Hematopoietic multipotent progenitor cell treated with erythropoietin and hydrocortisone succinate and interleukin-3 and kit ligand, for 15 days (in vitro differentiated cells): ENCODE measurements around the gene PRKG1.

Source experiments
- DNase-seq: peaks from one replicate; pipeline ENCODE4 v3.0.0-alpha.2; 2015; ENCODE audit warnings: low spot score

The PRKG1 gene

DNA sequence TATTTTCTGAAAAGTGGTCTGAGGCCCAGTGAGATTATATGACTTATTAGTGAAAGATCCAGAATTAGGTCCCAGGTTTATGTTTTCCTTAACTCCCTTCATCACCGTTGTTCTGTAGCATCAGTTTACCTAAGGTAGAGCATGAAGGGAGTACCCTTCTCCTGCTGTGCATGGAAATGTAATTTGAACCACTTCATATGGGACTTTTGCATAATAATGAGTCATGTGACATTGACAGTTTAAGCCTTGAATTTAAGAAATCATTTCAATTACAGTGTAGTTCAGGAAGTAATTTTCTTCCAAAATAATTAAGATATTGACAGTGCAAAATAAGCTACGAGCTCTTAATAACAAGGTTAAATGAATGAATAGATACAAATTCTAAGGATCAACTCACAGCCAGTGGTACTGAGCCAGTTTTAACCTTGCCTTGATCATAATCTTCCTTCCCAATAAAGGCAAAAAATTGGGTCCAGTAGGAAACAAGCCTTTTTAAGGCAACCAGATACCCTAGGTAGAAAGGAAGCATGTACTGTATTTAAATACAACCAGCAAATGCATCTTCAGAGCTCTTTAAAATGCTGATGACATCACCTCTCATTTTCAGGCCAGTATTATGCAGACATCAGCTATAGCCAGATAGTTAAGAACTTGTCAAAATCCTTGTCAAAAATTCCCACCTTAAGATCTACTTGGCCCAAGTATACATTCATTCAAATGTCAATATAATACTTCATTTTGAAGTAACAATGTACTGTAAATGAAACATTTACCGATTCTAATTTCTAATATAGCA, 1191.0 kb downstream of the PRKG1 start:
- no peak for DNase-seq

DNA sequence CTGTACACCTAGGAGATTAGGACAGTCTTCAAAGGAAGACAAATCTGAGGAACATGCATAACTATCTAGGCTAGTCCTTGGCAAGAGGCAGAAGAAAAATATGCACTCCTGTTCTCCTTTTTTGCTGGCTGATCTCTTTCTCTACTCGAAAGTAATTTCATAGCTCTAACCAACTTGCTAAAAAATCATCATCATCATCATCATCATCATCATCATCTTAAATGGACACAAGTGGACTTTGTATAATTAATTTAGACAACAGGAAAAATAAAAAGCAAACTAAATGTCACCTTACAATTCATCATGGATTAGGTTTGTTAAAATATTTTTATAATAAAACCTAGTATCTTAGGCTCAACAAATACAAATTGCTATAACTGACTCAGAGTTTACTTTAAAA, 1192.6 kb downstream of the PRKG1 start:
- no peak for DNase-seq

DNA sequence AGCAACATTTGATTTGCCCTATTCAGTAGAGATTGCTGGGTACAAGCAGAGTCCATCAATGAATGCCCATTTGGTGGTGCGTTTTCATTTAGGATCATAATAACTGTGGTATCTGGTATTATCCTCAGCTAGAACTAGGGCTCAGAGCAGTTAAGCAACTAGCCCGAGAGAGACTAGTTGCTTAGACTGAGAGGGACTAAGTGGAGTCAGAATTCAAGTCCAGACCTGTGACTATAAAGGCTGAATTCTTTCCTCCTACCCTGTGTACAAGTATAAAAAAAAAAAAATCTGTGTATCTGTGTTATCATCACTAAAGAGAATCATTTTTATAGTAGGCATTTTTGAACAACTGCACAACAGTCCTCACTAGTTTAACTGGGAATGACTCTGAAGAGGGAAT, 1194.5 kb downstream of the PRKG1 start:
- no peak for DNase-seq

DNA sequence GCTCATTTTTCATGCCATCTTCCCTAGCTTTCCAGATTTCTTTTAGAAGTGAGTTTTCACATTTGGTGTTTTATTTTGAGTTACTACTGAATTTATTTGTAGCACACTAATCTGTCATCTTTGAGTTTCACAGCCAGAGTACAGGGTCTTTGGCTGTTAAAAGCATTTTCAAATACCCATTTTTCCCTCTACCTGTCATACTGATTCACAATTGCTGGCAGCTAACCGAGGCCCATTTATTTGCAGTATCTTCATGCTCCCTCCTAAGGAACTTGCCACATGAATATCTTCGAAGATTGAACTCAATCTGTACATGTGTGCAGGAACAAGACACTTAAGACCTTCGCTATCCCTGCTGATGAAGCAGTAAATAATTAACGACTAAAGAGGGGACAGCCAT, 1194.9 kb downstream of the PRKG1 start:
- DNase-seq = no peak

DNA sequence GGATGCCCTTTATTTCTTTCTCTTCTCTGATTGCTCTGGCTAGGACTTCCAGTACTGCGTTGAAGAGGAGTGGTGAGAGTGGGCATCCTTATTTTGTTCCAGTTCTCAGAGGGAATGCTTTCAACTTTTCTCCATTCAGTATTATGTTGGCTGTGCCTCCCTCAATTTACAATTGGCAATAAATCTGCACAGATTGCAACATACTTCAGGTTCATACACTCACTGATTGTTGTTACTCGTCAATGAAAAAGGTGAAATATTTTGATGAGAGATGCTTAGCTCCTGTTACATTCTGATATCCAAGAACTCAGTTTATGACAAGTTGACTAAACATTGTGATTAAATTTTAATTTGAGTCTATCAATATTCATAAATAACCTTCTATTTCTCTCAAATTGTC, 1201.9 kb downstream of the PRKG1 start:
- no peak for DNase-seq

DNA sequence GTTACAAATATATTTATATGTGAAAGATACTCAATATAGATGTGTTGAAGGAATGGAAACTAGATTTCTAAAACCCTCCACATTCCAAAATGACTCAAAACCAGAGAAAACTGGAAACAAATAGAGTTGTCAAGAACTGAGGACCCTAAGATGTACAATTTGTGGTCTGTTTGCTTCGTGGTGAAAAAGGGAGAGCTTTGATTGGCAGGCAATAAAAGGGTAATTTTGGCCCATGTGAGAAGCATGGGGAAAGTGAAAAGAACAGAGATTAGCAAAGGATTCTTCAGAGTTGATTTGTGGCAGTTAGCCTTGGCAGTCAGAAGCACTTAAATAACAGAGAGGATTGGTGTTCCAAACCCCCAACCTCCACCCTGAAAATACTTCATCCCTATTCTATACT, 1202.7 kb downstream of the PRKG1 start:
- no peak for DNase-seq

DNA sequence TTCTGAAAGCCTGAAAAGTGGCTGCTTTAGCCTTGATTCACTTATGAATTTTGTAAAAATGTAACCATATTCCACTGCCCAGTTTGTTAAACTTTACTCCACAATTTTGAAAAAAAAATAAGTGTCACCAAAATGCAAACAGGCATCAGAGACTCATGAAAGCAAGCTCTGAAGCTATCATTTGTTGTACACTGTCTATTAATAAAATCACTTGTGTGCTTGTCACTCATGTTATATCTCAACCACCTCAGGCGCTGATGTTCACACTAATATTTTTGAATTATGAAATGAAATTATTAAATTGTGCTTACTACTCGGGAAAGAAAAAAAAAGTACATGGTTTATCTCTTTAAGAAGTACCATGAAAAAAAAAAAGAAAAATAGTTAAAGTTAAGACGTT, 1205.3 kb downstream of the PRKG1 start:
- no peak for DNase-seq

DNA sequence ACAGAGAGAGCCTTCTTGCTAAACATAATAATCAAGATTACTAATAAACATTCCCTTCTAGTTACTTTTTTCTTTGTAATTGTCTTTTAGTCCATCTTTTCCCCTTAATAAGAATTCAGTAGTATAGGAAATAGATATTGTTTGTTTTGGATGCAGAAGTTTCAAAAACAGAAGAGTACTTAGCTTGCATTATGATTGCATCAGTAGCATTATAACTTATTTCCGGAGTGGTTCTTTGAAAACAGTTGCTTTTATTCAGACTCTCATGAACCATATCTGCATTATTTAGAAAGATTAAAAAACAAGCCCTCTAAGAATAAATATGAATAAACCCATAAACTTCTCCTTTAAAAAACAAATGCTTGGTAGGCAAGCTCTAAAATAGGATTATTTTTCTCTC, 1205.8 kb downstream of the PRKG1 start:
- no peak for DNase-seq

DNA sequence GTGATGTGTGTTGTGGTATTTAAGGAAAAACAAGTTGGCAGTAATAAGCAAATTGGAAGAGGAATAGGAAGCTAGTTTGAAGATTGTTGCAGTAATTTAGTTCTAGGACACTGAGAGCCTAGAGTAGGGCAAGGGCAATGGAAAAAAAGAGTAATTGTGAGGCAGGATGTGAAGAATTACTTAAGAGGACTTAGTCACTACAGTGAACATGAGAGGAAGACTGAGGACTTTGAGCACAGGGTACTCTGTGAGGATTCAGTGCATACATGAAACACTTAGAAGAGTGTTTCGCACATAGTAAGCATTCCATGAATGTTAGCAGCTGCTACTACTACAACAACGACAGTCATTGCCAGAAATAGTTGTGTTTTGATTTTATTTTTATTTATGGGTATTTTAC, 1208.9 kb downstream of the PRKG1 start:
- DNase-seq = no peak

DNA sequence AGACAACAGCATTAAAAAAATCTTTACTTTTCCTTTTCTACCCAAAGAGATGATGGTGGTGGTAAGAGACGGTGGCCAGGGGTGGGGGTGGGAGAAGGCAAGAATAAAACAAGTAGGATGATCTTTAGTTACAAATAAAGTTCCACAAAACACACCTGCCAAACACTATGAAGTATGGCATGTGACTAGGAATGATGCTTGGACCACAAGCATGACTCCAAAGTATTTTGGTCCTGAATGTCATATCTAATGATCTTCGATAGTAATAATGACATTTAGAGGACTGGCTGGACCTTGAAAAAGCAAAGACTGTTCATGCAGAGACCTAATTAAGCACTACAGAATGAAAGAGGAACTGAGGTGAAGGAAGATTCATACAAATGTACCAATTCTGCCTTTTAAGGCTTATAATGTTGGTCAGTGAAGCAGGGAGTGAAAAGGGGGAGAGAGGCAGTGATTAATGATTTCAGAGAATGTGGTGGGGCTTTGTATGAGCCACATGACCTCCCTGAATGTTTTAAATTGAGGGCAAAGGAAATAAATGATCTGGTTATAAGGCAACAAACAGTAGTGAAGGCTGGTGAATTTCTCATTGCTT, 1210.2 kb downstream of the PRKG1 start:
- DNase-seq = no peak

DNA sequence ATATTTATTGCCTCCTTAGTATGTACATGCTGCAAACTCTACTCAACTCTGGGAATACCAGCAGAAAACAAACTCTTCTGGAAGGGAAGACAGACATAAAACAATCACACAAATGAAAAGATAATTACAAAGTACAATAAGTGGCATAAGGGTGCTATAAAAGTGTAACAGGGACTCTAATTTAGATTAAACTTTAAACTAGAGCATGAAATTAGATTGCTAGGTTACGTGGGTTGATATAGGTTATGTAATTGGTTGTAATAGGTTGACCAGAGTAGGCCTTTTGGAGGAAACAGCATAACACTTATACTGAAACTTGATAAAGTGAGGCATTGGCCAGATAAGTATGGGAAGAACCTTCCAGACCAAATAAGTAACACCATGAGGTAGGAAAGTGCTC, 1213.6 kb downstream of the PRKG1 start:
- DNase-seq = no peak

DNA sequence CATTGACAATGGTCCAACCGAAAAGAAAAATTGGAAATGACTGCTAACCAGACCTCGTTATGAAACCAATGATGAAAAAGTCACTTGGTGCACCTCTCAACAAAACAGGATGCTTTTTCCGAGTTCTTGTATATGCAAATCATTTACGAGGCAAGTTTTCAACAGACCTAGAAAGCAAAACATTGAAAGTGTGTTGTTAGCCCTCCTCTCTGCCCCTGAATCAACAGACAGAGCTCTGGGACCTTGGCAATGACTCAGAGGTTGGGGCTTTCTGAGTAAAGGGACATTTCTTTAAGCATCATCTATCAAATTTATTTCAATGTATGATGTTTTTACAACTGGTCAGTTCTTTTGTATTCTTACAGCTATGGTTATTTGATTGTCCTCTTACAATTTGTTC, 1223.5 kb downstream of the PRKG1 start:
- DNase-seq = no peak

DNA sequence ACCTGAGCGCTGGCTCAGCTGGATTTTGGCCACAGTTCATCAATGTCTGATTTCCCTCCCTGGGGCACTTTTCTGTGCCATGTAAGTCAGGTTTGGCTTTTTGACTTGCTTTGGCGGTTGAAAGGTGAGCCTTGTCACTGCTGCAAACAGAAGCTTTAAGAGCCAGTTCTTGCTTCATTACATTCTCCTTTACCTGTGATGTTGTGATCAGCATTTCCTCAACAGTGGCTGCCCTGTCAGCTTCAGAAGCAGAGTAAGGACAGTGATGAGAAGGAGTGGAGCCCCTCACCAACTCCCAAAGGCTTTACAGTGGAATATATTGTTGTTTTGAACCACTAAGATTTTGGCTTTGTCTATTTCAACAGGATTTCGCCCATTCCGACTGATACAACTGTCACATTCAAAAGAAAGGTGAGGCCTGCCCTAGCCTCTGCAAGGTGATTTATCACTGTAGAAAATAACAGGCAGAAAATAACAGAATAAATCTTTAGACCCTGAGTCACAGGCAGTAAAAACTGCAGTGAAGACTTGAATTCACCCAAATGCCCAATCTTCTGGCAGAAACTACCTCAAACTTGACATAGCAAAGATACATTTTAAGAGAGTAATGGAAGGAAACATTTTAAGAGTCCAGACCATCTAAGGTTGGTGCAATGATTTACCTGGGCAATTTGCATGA, 1226.5 kb downstream of the PRKG1 start:
- no peak for DNase-seq

DNA sequence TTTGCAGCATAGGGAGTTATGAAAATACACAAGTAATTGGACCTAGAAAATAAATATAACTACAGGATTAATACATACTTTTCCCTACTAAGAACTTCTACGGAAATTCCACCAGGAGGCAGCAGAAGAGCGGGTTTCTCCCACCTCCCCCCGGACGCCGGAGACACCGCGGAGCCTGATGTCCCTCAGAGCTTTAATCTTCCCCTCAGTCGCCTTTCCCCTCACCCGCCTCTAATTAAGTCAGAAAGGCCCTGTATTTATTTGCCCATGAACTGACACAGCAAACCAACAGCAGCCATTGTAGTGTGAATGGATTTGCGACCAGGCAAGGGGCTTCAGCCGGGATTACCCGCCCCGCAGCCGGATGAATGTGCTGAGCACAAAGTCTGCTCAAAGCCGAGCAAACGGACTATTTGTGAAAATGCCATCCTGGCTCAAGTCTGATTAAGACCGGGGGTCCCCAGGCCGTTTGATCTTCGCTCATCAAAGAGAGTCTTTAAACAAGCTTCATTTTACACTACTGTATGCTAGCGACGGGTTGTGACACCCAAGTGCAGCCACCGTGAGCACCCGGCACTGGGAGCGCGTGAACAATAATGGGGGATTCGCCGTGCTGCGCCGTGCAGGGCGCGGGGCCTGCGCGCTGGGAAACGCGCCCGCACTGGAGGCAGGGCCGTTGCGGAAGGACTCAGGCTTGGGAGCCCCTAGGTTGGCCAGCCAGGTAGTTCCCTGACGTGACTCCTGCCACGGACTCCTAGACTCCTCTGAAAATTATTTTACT, 1234.2 kb downstream of the PRKG1 start:
- DNase-seq = no peak

DNA sequence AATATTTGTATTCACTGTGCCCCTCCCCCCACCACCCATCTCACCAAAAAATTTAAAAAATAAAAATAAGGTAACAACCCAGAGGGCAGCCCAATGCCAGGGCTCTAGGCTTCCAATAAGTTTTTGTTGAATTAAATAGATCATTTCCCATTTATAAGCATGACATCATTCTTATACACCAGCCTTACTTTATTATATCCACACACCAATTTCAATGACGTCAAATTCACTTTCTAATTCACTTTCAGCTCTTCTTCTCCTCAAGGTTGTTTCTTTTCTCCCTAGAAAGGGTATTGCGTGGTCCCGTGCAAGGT, 1238.6 kb downstream of the PRKG1 start:
- DNase-seq = no peak

DNA sequence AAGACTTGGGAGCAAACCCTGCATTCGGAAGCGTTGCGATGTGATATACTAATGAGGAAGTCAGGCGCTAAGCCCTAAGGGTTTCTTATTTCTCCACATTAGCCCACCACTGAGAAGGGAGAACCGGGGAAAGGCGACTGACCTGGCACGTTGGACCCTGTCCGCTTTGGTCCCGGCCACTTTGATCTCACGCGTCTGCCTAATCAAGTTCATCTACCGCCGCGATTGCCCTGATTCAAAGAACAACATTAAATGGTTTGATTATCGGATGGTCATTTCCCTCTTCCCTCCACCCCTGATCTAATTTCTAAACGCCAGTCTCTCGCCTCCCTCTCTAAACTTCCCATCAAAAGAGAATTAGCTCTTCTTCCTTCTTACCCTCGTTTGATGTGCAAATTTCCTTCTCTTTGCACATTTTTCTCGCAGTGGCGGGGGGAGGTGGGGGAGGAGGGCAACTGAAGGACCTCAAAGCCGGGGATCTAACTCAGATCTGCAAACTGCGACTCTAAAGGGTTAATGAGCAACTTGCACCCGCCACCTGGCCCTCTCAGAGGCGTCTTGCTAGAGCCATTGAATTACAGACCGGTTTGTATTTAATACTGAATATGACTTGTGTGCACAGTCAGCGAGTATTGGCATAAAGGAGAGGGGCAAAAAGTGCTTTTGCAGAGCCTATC, 1239.1 kb downstream of the PRKG1 start:
- DNase-seq = no peak

DNA sequence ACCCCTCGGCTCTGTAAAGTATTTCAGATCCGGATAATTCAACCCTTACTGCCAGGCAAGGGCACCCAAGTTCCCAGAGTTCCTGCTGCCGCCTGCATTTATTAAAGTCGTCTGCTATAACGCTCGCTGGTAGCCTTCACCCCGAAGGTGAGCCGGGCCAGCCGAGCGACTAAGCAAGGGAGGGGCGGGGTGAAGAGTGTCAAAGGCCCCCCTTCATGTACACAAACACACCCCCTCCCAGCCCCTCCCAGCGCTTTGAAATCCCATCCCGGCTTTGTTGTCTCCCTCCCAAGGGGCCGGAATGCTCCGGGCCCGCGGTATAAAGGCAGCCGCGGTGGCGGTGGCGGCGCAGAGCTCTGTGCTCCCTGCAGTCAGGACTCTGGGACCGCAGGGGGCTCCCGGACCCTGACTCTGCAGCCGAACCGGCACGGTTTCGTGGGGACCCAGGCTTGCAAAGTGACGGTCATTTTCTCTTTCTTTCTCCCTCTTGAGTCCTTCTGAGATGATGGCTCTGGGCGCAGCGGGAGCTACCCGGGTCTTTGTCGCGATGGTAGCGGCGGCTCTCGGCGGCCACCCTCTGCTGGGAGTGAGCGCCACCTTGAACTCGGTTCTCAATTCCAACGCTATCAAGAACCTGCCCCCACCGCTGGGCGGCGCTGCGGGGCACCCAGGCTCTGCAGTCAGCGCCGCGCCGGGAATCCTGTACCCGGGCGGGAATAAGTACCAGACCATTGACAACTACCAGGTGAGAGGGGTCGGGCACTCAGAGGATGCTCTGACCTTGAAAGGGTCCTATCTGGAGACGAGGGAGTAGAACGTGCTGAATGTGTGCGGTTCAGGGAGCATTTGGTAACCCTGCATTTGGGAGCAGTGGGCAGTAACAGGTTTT, 1239.9 kb downstream of the PRKG1 start, which contains the start of gene DKK1:
Gene DKK1, plus strand, starts transcription at position 349 of the 889 bp plus-strand sequence. Its CDS starts 154 bp downstream, at position 503.
- DNase-seq = no peak

DNA sequence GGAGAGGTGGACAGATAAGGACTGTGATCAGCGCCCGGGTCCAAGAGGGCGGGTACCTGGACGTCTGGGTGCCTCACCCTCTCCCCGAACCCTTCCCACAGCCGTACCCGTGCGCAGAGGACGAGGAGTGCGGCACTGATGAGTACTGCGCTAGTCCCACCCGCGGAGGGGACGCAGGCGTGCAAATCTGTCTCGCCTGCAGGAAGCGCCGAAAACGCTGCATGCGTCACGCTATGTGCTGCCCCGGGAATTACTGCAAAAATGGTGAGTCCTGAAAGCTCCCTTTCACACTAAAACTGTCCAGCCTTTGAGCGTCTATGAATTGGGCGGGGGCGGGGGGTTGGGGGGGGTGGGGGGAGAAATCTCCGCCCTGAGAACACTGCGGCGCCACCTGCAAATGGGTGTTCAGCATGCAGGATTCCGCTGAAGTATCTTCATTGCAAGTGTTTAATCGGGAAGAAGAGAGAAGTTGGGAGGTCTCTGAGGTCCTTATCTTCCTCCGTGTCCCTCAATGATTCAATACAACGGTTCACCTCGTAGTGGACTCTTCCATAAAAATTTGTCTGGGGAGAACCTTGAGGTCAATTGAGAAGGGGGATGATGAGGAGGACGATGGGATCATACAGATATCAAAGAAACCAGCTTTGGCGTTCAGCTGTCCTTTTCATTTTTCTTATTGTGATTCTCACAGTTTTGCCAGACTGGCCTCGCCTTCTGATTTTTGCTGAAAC, 1240.7 kb downstream of the PRKG1 start:
- DNase-seq = no peak

DNA sequence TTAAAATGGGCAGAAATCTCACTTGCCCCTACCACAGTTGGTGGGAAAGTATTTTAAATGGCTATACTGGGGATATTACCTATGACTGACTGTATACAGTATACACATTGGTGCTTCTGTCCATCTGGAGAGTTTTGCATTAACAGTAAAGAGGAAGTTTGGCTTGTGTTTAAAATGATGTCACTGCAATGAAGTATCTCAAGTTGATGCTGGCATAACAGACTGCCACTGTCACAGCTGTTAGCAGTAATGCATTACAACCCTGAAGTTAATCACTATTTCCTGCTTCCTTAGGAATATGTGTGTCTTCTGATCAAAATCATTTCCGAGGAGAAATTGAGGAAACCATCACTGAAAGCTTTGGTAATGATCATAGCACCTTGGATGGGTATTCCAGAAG, 1241.7 kb downstream of the PRKG1 start:
- no peak for DNase-seq

DNA sequence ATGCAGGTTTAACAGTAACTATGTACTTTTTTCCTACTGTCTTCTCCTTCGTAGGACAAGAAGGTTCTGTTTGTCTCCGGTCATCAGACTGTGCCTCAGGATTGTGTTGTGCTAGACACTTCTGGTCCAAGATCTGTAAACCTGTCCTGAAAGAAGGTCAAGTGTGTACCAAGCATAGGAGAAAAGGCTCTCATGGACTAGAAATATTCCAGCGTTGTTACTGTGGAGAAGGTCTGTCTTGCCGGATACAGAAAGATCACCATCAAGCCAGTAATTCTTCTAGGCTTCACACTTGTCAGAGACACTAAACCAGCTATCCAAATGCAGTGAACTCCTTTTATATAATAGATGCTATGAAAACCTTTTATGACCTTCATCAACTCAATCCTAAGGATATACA, 1242.2 kb downstream of the PRKG1 start:
- no peak for DNase-seq
